Lower leg skin (tissue), 4 donors: ENCODE measurements around the gene C5orf34. TPM values are rescaled to one million over a fixed set of nuclear protein-coding genes. Genes with fewer than 3 reads are reported as not detected.
"Not testable (repeated sequence)": the region's sequence is repeated elsewhere in the genome, so short reads cannot be mapped to it uniquely, and the experiment has no call there.

Experiments
- DNase-seq, 2 donors: peaks; one replicate each; pipeline ENCODE4 v3.0.0-alpha.2; 2019; ENCODE audit warnings: low spot score in 2 of 2
- H3K4me3 ChIP-seq: fragments of 200-600 bp; sonication (generic); 2 replicates; pipeline ENCODE4 v1.5.1; 2017; ENCODE audit warnings: mild to moderate bottlenecking, low read depth; ENCODE audit not compliant: poor library complexity, severe bottlenecking
- POLR2A ChIP-seq, 2 donors: fragments of 450-650 bp; IDR thresholded peaks; one replicate each; pipeline ENCODE4 v1.6.1; 2016 to 2017; ENCODE audit warnings: antibody characterized with exemption in 2 of 2, mild to moderate bottlenecking in 1 of 2, moderate library complexity in 1 of 2
- WGBS, 2 donors: methylation state at CpG; one replicate each; pipeline ENCODE4 v1.1.5; 2018; 5-methylcytosine and 5-hydroxymethylcytosine counted together
- intact Hi-C: fragments of 100-400 bp; cut with DNase I; formaldehyde crosslinking; loops from one replicate; pipeline ENCODE4 v1.15.0; 2023; ENCODE audit warnings: low total_unique reads
- total RNA-seq, 4 donors: library from RNA; depleted of rRNA; stranded (reverse); fragments of >200 nt; gene quantifications; one replicate each; pipeline ENCODE4 v1.1.0, GENCODE V29; 2016
- TF ChIP-seq, protein P1 (sequence below), 3 donors: fragments of 450-650 bp; IDR thresholded peaks; one replicate each; pipeline ENCODE4 v1.5.1; 2016; ENCODE audit warnings: antibody characterized with exemption in 3 of 3, mild to moderate bottlenecking in 3 of 3, moderate library complexity in 2 of 3

C5orf34 gene
- total RNA-seq, 4 donors from 2014 or later, result 0.91 to 3.9 (median 1.4) TPM

DNA sequence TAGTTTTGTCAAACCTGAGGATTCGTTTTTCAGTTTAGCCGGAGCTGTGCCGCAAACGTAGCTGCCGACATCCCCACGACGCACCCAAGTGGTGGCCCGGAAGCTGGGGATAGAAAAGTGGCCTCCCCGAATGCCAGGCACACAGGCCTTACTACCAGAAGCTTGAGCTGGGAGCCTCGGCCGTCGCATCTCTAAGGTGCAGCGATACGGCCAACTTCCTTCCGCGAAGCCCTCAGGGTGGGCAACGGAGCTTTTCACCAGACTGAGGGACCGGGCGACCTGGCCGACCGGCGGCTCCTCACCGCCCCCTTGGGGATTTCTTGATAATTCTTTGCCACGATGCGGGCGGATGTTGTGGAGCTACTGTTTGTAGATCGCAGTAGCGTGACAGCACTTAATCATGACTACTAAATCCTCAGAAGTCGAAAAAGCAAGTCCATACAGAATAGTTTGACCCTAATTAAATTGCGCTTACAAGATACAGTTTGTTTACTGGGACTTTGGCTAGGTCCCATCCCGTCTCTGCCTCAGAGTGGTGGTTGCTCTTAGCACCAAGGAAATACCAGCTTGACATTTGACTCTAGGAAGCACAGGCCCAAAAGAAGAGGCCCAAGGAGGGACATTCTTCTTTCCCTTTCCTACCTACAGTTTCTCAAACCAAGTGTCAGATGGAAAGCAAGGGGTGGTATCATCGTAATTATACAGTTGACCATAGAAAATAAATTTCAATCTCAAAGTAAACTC is 30.7 kb downstream of the C5orf34 start:
- intact Hi-C loops, result no loop called here
- peak overlapping the region; percentile 67 for H3K4me3 ChIP-seq
- TF ChIP-seq POLR2A (IDR thresholded peaks at IDR 0.05), result no peak
- TF ChIP-seq, protein P1, sequence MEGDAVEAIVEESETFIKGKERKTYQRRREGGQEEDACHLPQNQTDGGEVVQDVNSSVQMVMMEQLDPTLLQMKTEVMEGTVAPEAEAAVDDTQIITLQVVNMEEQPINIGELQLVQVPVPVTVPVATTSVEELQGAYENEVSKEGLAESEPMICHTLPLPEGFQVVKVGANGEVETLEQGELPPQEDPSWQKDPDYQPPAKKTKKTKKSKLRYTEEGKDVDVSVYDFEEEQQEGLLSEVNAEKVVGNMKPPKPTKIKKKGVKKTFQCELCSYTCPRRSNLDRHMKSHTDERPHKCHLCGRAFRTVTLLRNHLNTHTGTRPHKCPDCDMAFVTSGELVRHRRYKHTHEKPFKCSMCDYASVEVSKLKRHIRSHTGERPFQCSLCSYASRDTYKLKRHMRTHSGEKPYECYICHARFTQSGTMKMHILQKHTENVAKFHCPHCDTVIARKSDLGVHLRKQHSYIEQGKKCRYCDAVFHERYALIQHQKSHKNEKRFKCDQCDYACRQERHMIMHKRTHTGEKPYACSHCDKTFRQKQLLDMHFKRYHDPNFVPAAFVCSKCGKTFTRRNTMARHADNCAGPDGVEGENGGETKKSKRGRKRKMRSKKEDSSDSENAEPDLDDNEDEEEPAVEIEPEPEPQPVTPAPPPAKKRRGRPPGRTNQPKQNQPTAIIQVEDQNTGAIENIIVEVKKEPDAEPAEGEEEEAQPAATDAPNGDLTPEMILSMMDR (IDR thresholded peaks at IDR 0.05), result peak in 1 of 3 donors; percentile 34
- DNase-seq, result peak; percentile 81 to 96
- 3% methylated on average over 28 to 32 of the region's 32 CpGs for WGBS, 2 donors

DNA sequence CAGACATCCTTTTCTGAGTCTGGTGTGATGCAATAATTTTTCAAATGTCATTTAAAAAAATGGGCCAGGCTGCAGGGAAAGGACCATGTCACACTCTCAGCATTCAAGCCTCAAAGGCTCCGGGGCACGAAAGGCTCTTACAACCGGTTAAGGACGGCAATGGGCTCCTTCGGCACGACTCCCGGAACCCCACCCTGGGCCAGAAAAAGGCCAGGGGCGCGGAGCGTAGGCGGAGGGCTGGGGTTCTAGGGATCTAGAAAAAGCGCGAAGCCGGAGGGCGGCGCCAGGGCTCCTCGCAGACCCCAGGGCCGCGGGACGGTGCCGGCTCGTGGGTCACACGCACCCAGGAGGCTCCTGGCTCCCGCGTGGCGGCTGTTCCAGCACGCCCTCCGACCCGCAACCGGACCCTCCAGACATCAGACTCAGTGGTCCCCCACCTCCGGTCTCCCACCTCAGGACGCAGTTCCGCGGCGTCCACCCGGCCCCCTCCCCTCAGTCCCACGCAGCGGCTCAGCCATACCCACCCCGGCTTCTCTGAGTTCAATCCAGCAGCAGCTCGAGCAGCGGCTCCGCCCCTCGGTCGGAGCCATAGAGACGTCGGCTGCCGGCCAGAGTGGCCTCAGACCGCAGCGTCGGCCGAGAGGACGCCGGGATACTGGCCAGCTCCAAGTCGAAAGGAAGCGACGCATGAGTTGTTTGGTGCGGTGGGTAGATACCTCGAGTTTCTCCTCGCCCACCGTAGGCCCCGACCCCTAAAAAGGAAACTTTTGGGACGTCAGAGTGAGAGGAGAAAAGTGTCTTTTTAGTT is 31.4 kb downstream of the C5orf34 start, which contains the start of gene TMEM267:
TMEM267 (minus strand) TSS at position 568 of the 808 bp plus-strand sequence. CDS start 29,896 bp downstream, outside the sequence.
- WGBS, 2 donors, result 0% methylated on average over 30 to 62 of the region's 62 CpGs
- peak; percentile 91 to 98 for DNase-seq
- intact Hi-C loops, result no loop called here
- TF ChIP-seq, protein P1 (IDR thresholded peaks at IDR 0.05), result no peak
- TF ChIP-seq POLR2A (IDR thresholded peaks at IDR 0.05), result peak in 1 of 2 donors; percentile 71
- H3K4me3 ChIP-seq, result peak within 1 kb of the TSS; percentile 67

DNA sequence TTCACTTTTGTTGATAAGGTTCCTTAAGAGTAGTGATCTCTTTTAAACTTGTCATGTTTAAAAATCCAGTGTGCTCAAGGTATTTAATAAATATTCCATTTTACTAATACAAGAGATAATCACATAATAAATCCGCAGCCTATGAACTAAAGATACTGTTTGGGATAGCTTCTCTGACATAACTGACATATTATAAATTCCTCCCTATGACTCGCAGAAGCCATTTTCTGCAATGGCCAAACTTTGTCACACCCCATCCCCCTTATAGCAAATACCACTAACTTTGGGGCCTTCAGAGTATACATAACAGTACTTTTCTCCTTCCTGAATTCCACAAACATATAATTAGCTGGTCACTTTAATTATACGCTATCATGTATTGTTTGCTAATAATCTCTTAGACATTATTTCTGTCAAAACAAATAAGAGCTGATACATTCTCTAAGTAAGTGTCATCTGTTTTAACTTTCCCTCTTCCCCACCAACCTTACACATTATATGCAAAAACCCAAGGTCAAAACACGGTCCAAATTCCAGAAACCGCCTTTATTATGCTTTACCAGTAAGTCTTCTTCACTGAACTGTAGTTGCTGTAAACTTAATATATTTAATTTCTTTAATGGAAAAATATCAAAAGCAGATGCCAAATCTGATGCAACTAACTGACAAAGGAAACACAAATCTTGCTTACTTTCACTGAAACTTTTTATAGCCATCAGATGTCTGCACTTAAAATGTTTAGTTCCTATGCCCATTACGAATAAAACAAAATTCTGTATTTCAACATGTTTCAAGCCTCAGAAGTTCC is 32.3 kb downstream of the C5orf34 start:
- 33 to 37% methylated on average over 6 of the region's 6 CpGs for WGBS, 2 donors
- no peak for DNase-seq
- TF ChIP-seq POLR2A (IDR thresholded peaks at IDR 0.05), result no peak
- TF ChIP-seq, protein P1 (IDR thresholded peaks at IDR 0.05), result no peak
- intact Hi-C loops, result no loop called here
- peak overlapping the region; percentile 67 for H3K4me3 ChIP-seq

DNA sequence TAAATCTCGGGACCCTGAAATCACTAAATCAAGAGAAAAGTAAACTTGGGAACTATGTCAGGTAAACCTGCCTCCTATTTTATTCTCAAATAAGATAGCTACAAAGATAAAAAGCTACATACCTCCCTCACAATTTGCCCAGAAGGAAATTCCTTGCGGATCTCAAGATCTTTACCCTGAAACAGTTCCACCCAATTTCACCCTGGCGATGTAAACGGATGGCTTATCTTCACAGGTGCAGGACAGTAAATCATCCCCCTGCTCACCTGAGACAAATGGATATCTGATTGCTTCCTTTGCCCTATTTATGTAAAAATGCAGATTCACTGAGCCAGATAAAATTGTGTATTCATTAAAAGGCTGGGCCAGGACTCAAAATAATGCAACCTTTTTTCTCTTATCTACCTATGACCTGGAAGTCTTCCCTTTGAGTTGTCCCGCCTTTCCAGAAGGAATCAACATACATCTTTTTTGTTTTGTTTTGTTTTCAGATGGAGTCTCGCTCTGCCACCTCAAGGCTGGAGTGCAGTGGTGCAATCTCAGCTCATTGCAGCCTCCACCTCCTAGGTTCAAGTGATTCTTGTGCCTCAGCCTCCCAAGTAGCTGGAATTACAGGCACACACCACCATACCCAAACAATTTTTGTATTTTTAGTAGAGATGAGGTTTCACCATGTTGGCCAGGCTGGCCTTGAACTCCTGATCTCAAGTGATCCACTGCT is 45.1 kb downstream of the C5orf34 start:
- WGBS, 2 donors, result 62 to 68% methylated on average over 6 of the region's 6 CpGs
- intact Hi-C loops, result loop anchor here (10.0 kb wide), 1 partner anchor 1995 kb away; no protein-coding TSS in a partner anchor
- DNase-seq, result no peak
- no peak overlapping the region for H3K4me3 ChIP-seq
- TF ChIP-seq, protein P1 (IDR thresholded peaks at IDR 0.05), result no peak
- TF ChIP-seq POLR2A (IDR thresholded peaks at IDR 0.05), result no peak

DNA sequence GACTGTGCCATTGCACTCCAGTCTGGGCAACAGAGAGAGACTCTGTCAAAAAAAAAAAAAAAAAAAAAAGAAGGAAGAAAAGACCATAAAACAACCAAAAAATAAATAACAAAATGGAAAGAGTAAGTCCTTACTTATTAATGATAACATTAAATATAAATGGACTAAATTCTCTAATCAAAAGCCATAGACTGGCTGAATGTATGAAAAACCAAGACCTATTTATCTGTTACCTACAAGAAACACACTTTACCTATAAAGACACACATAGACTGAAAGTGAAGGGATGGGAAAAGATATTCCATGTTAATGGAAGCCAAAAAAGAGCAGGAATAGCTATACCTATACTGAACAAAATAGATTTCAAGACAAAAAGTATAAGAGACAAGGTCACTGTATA is 47.8 kb downstream of the C5orf34 start:
- intact Hi-C loops, result loop anchor here (10.0 kb wide), 1 partner anchor 1998 kb away; no protein-coding TSS in a partner anchor
- TF ChIP-seq POLR2A (IDR thresholded peaks at IDR 0.05), result no peak
- TF ChIP-seq, protein P1 (IDR thresholded peaks at IDR 0.05), result no peak
- H3K4me3 ChIP-seq, result no peak overlapping the region
- DNase-seq, result no peak

DNA sequence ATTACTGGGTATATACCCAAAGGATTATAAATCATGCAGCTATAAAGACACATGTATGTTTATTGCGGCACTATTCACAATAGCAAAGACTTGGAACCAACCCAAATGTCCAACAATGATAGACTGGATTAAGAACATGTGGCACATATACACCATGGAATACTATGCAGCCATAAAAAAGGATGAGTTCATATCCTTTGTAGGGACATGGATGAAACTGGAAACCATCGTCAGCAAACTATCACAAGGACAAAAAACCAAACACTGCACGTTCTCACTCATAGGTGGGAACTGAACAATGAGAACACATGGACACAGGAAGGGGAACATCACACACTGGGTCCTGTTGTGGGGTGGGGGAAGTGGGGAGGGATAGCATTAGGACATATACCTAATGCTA is 49.5 kb downstream of the C5orf34 start:
- intact Hi-C loops, result loop anchor here (10.0 kb wide), 1 partner anchor 1999 kb away; no protein-coding TSS in a partner anchor
- 97 to 100% methylated on average over 3 of the region's 3 CpGs for WGBS, 2 donors
- H3K4me3 ChIP-seq, DNase-seq: not testable (repeated sequence)
